Nephron progenitor cell (in vitro differentiated cells): ENCODE measurements around the gene SRPRB.

Experiments used
- DNase-seq: peaks from one replicate; pipeline ENCODE4 v3.0.0; 2021
- H3K27ac Mint-ChIP-seq: 2 replicates; pipeline ENCODE4 v1.8.0; 2021; ENCODE audit warnings: mild to moderate bottlenecking, moderate library complexity, mixed read lengths
- H3K27me3 Mint-ChIP-seq: 2 replicates; pipeline ENCODE4 v1.8.0; 2021; ENCODE audit warnings: mild to moderate bottlenecking, low read depth, mixed read lengths; ENCODE audit not compliant: poor library complexity
- H3K36me3 Mint-ChIP-seq: 2 replicates; pipeline ENCODE4 v1.8.0; 2021; ENCODE audit warnings: low read depth, mixed read lengths
- H3K4me1 Mint-ChIP-seq: 2 replicates; pipeline ENCODE4 v1.8.0; 2021; ENCODE audit warnings: mixed read lengths
- H3K4me3 Mint-ChIP-seq: 2 replicates; pipeline ENCODE4 v1.8.0; 2021; ENCODE audit warnings: mild to moderate bottlenecking, moderate library complexity, mixed read lengths
- H3K9me3 Mint-ChIP-seq: 2 replicates; pipeline ENCODE4 v1.8.0; 2021; ENCODE audit warnings: mild to moderate bottlenecking, moderate library complexity, mixed read lengths
- TF ChIP-seq, protein P1 (sequence below): fragments of 200-600 bp; sonication (generic); IDR thresholded peaks from 2 replicates; pipeline ENCODE4 v1.5.0; 2021; ENCODE audit warnings: antibody characterized with exemption

SRPRB gene

DNA sequence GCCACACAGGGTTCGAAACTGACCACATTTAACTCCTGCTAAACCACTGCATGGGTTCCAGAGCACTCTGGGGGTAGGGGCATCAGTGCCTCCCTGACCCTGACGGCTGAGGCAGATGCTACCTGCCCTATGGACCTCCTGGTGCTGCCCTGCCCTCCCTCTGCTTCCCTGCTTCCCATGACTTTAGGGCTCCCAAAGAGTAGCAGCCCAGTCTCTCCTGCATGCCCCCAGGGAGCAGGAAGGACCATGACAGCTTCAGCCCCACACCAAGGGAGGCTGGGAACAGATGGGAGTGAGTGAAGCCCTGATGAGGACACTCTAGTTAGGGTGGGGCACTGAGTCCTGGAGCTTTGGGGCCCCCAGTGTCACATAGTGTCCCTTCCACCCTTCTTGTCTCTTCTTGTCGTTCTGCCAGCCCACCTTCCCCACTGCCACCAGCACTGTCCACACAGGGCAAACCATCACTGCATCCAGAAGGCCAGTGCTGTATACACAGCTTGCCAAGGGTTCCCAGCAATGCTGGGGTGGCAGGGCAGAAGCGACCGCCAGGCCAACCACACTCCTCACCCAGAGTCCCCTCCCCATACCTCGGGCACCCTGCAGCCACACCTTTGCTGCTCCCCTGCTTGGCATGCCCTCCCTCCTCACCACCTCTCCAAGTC, 31.0 kb downstream of the SRPRB start:
- no peak overlapping the region for H3K4me3 Mint-ChIP-seq
- H3K9me3 Mint-ChIP-seq: no peaks in the 10 kb centered on the region
- no peak for DNase-seq
- H3K27me3 Mint-ChIP-seq: peaks cover 3% of the 10 kb centered on the region
- H3K27ac Mint-ChIP-seq: no peak overlapping the region
- H3K36me3 Mint-ChIP-seq: no peaks in the 10 kb centered on the region
- H3K4me1 Mint-ChIP-seq: no peaks in the 10 kb centered on the region
- TF ChIP-seq, protein P1, sequence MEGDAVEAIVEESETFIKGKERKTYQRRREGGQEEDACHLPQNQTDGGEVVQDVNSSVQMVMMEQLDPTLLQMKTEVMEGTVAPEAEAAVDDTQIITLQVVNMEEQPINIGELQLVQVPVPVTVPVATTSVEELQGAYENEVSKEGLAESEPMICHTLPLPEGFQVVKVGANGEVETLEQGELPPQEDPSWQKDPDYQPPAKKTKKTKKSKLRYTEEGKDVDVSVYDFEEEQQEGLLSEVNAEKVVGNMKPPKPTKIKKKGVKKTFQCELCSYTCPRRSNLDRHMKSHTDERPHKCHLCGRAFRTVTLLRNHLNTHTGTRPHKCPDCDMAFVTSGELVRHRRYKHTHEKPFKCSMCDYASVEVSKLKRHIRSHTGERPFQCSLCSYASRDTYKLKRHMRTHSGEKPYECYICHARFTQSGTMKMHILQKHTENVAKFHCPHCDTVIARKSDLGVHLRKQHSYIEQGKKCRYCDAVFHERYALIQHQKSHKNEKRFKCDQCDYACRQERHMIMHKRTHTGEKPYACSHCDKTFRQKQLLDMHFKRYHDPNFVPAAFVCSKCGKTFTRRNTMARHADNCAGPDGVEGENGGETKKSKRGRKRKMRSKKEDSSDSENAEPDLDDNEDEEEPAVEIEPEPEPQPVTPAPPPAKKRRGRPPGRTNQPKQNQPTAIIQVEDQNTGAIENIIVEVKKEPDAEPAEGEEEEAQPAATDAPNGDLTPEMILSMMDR: no peak

DNA sequence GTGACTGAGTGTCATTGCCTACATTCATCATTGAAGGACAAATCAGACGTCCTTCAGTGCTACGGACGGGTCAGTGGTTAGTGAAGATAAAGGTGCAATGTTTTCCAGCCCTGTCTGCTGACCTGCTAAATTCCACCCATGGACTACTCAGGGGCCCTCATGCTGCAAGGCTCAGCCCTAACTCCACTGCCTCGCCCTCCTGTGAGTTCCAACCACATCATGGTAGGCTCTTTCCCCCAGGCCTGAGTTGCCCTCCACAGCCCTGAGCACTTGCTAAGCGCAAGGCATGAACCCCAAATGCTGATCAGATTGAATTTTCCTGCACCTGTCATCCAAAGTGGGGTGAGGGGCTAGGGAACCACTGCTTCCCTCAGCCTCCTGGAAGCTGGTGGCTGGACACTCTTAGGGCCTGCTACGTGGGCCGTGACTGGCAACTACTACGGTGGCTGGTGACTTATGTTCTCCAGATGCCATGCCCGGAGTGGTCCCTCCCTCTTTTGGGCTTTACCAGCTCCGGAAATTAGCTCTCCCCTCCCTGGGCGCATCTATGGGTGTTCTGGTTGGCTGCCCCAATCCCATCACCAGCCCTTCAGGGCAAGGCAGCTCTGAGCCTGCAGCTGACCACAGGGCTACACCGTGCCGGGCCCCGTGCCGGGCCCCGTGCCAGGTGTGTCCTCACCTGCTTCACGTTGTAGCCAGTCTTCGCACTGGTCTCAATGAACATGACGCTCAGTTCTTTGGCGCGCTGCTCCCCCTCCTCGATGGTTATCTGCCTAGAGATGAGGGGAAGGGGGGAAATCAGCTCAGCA, 32.1 kb downstream of the SRPRB start:
- DNase-seq: no peak
- no peak overlapping the region for H3K27ac Mint-ChIP-seq

DNA sequence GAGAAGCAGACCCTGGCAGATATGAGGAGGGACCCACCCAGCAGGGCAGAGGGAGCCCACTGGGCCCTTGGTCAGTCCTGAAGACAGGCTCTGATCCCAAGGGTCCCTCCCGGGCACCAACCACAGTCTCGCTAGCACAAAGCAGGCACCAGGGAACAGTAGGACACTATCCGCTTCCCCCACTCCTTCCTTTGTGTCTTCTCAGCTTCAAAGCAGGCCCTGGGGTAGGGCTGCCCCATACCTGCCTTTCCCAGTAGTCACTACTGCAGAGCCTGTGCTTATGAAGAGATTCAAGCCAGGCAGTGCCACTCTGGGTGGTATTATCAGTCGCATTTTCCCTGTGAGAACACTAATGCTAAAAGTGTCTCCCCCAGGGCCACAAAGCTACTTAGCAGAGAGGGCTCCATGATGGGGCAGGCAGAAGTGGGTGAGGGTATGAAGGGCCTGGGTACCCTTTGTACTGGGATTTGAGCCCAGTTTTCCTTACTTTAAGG, 32.7 kb downstream of the SRPRB start:
- Mint-ChIP-seq H3K27me3 (peaks cover 3% of the 10 kb centered on the region), H3K27ac (no peak overlapping the region), H3K4me1 (no peaks in the 10 kb centered on the region), H3K9me3 (no peaks in the 10 kb centered on the region), H3K4me3 (no peak overlapping the region), H3K36me3 (no peaks in the 10 kb centered on the region)
- TF ChIP-seq, protein P1: no peak
- no peak for DNase-seq

More for the DNA sequence above, 32.1 kb downstream of the SRPRB start:
- Mint-ChIP-seq H3K9me3 (no peaks in the 10 kb centered on the region), H3K4me3 (no peak overlapping the region), H3K4me1 (no peaks in the 10 kb centered on the region), H3K27me3 (peaks cover 3% of the 10 kb centered on the region), H3K36me3 (no peaks in the 10 kb centered on the region)
- TF ChIP-seq, protein P1: no peak

DNA sequence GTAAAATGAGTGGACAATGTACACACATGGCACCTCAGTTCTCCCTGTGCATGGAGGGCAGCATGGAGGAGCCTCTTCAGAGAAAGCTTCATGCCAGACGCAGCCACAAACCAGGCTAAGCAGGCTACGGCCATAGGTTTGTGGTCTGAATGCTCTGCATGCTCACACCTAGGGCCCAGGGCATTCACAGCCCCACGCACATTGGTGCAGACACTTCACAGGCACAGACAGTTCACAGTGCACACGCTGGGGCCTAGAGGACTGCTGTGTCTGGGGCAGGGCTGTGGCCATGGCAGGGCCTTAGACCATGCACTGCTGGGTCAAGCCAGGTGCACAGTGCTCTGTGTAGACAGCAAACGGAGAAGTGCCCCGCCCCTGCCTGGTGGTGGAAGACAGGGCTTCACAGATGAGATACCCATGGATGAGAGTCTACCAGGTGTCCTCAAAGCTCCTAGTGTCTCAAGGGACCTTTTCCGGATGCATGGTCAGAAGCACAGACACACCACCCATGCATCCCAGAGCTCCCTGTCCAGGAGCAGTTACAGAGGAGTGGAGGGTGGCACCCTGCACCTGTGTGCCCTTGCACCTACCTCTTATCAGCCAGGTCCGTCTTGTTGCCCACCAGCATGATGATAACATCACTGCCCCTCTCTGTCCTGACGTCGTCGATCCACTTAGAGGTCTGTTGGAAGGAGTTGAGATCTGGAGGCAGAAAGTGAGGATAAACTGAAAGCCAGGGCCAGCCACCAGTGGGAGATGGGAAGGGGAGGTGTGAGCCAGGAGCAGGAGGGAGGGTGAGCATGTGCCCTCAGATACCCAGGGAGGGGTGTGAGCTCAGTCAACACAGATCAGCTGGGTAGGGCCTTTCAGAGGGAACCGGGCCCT, 33.5 kb downstream of the SRPRB start:
- H3K4me1 Mint-ChIP-seq: no peaks in the 10 kb centered on the region
- H3K9me3 Mint-ChIP-seq: no peaks in the 10 kb centered on the region
- H3K27ac Mint-ChIP-seq: no peak overlapping the region
- no peak overlapping the region for H3K4me3 Mint-ChIP-seq
- H3K36me3 Mint-ChIP-seq: no peaks in the 10 kb centered on the region
- TF ChIP-seq, protein P1: no peak
- H3K27me3 Mint-ChIP-seq: peaks cover 3% of the 10 kb centered on the region
- no peak for DNase-seq

- H3K9me3 Mint-ChIP-seq: peaks cover under 1% of the 10 kb centered on the region
- no peak overlapping the region for H3K27ac Mint-ChIP-seq
- no peak overlapping the region for H3K4me3 Mint-ChIP-seq
- no peak for DNase-seq
- TF ChIP-seq, protein P1: no peak
- no peaks in the 10 kb centered on the region for H3K4me1 Mint-ChIP-seq
- no peaks in the 10 kb centered on the region for H3K36me3 Mint-ChIP-seq
- peaks cover 3% of the 10 kb centered on the region for H3K27me3 Mint-ChIP-seq
Measured at GRCh38 chr3:133840055-133840737, 34.6 kb downstream of the SRPRB start.
